Measurements from ENCODE around the gene COL8A1. TPM values are rescaled to one million over a fixed set of nuclear protein-coding genes. Genes with fewer than 3 reads are reported as not detected.

COL8A1 gene
- total and polyA plus RNA-seq, 9 of the 15 experiments (the other 6 are each of a cell fraction or from before 2014, with no cell fraction given), result 0.07 TPM; not detected in 8

- TF ChIP-seq ZNF280B (CRISPR knock-in tag; IDR thresholded peaks at IDR 0.05) (peak; percentile 94), ZNF766 (CRISPR knock-in tag; conservative IDR thresholded peaks at IDR 0.05) (peak; percentile 100), ZZZ3 (IDR thresholded peaks at IDR 0.05) (no peak), ARID1B (IDR thresholded peaks at IDR 0.05) (peak; percentile 59; the same call in 1 of the 2 replicates), ZNF644 (tag; IDR thresholded peaks at IDR 0.05; ENCODE audit: low read depth) (peak; percentile 100), RFX7 (CRISPR knock-in tag; IDR thresholded peaks at IDR 0.05) (peak; percentile 85; the same call in 1 of the 2 replicates), NCOA2 (IDR thresholded peaks at IDR 0.05; ENCODE audit: partially characterized antibody in 2 of 2) (no peak), PATZ1 (CRISPR knock-in tag; IDR thresholded peaks at IDR 0.05; ENCODE audit: borderline replicate concordance) (peak; percentile 99), CCNT2 (IDR thresholded peaks at IDR 0.05; ENCODE audit: borderline replicate concordance, extremely low read depth, insufficient read length, low read depth, low read length) (no peak), ZFP30 (CRISPR knock-in tag; IDR thresholded peaks at IDR 0.05; ENCODE audit: borderline replicate concordance) (peak; percentile 81; the same call in 1 of the 2 replicates), TEAD2 (tag; IDR thresholded peaks at IDR 0.05) (peak; percentile 99), ZNF609 (CRISPR knock-in tag; IDR thresholded peaks at IDR 0.05; ENCODE audit: borderline replicate concordance) (no peak), ZNF197 (CRISPR knock-in tag; IDR thresholded peaks at IDR 0.05; ENCODE audit: low read depth) (peak; percentile 100), ZNF583 (CRISPR knock-in tag; IDR thresholded peaks at IDR 0.05) (peak; percentile 100)
- TF ChIP-seq, protein P1, sequence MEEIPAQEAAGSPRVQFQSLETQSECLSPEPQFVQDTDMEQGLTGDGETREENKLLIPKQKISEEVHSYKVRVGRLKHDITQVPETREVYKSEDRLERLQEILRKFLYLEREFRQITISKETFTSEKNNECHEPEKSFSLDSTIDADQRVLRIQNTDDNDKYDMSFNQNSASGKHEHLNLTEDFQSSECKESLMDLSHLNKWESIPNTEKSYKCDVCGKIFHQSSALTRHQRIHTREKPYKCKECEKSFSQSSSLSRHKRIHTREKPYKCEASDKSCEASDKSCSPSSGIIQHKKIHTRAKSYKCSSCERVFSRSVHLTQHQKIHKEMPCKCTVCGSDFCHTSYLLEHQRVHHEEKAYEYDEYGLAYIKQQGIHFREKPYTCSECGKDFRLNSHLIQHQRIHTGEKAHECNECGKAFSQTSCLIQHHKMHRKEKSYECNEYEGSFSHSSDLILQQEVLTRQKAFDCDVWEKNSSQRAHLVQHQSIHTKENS (CRISPR knock-in tag; IDR thresholded peaks at IDR 0.05), result peak; percentile 90
- TF ChIP-seq, protein P2, sequence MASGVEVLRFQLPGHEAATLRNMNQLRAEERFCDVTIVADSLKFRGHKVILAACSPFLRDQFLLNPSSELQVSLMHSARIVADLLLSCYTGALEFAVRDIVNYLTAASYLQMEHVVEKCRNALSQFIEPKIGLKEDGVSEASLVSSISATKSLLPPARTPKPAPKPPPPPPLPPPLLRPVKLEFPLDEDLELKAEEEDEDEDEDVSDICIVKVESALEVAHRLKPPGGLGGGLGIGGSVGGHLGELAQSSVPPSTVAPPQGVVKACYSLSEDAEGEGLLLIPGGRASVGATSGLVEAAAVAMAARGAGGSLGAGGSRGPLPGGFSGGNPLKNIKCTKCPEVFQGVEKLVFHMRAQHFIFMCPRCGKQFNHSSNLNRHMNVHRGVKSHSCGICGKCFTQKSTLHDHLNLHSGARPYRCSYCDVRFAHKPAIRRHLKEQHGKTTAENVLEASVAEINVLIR (CRISPR knock-in tag; IDR thresholded peaks at IDR 0.05), result peak; percentile 94
These were observed 138.3 kb downstream of the COL8A1 start (continued) for GRCh38 chr3:99776516-99777209.
